HepG2 (cell line): ENCODE results near the gene SERBP1. TPM values are rescaled to one million over a fixed set of nuclear protein-coding genes. Genes with fewer than 3 reads are reported as not detected.

Experiments used
- ATM ChIP-seq: fragments of 450-650 bp; IDR thresholded peaks from 2 replicates; pipeline ENCODE4 v1.7.1; 2017; ENCODE audit warnings: mild to moderate bottlenecking, borderline replicate concordance
- DNMT1 ChIP-seq: sonication (generic); formaldehyde crosslinking; IDR thresholded peaks from 2 replicates; pipeline ENCODE4 v1.5.1; 2020; ENCODE audit warnings: mild to moderate bottlenecking, missing genetic modification reagents
- KAT8 ChIP-seq: IDR thresholded peaks from 2 replicates; pipeline ENCODE4 v1.6.1; 2016; ENCODE audit warnings: missing genetic modification reagents, missing compliant biosample characterization
- MATR3 ChIP-seq: sonication (generic); formaldehyde crosslinking; IDR thresholded peaks from 2 replicates; pipeline ENCODE4 v1.4.0; 2020; ENCODE audit warnings: missing genetic modification reagents
- MAZ ChIP-seq, 2 experiments: sonication (generic) in 1 of 2; formaldehyde crosslinking in 1 of 2; IDR thresholded peaks; 2 replicates each; pipeline versions ENCODE4 v1.5.0 to v1.6.1; 2012 to 2020; ENCODE audit warnings: low read depth in 2 of 2, mild to moderate bottlenecking in 2 of 2, borderline replicate concordance in 1 of 2, improper control_type of control experiment in 1 of 2, low read length in 1 of 2, missing genetic modification reagents in 1 of 2, moderate library complexity in 1 of 2
- MXI1 ChIP-seq: IDR thresholded peaks from 3 replicates; pipeline ENCODE4 v1.6.1; 2012; ENCODE audit warnings: low read depth, low read length, inconsistent platforms, borderline replicate concordance
- NRL ChIP-seq: sonication (generic); formaldehyde crosslinking; IDR thresholded peaks from 2 replicates; pipeline ENCODE4 v1.5.0; 2020; ENCODE audit warnings: missing genetic modification reagents, mild to moderate bottlenecking, moderate library complexity, borderline replicate concordance
- RFX5 ChIP-seq: IDR thresholded peaks from 2 replicates; pipeline ENCODE4 v1.6.1; 2011; ENCODE audit warnings: low read depth, low read length, improper control_type of control experiment
- RFXANK ChIP-seq: IDR thresholded peaks from 2 replicates; pipeline ENCODE4 v1.6.1; 2016
- SNAI1 ChIP-seq: sonication (generic); formaldehyde crosslinking; IDR thresholded peaks from 2 replicates; pipeline ENCODE4 v1.5.0; 2020; ENCODE audit warnings: mild to moderate bottlenecking, missing genetic modification reagents, borderline replicate concordance
- TCF7 ChIP-seq: sonication (generic); IDR thresholded peaks from 2 replicates; pipeline ENCODE4 v1.6.1; 2016; ENCODE audit warnings: antibody characterized with exemption, low read depth
- ZFP90 ChIP-seq: sonication (generic); formaldehyde crosslinking; IDR thresholded peaks from 2 replicates; pipeline ENCODE4 v1.8.0; 2022; ENCODE audit warnings: missing genetic modification reagents, mild to moderate bottlenecking, inconsistent platforms, borderline replicate concordance
- ZKSCAN1 ChIP-seq: fragments of 150-350 bp; IDR thresholded peaks from 2 replicates; pipeline ENCODE4 v1.6.1; 2014; ENCODE audit warnings: low read length
- ZMAT3 ChIP-seq: sonication (generic); formaldehyde crosslinking; conservative IDR thresholded peaks from 2 replicates; pipeline ENCODE4 v1.7.0; 2021; ENCODE audit warnings: missing genetic modification reagents
- ZNF367 ChIP-seq: sonication (generic); formaldehyde crosslinking; IDR thresholded peaks from 2 replicates; pipeline ENCODE4 v1.4.0; 2020; ENCODE audit warnings: missing genetic modification reagents, borderline replicate concordance
- ZNF546 ChIP-seq: sonication (generic); formaldehyde crosslinking; conservative IDR thresholded peaks from 2 replicates; pipeline ENCODE4 v1.8.1; 2023; ENCODE audit warnings: mild to moderate bottlenecking, missing genetic modification reagents
- ZNF547 ChIP-seq: sonication (generic); formaldehyde crosslinking; IDR thresholded peaks from 2 replicates; pipeline ENCODE4 v1.5.1; 2020; ENCODE audit warnings: mild to moderate bottlenecking, missing genetic modification reagents
- ZNF724P ChIP-seq: sonication (generic); formaldehyde crosslinking; IDR thresholded peaks from 2 replicates; pipeline ENCODE4 v1.8.0; 2022; ENCODE audit warnings: missing genetic modification reagents, borderline replicate concordance
- ZNF83 ChIP-seq: sonication (generic); formaldehyde crosslinking; IDR thresholded peaks from 2 replicates; pipeline ENCODE4 v1.4.0; 2020; ENCODE audit warnings: missing genetic modification reagents, mild to moderate bottlenecking, borderline replicate concordance
- polyA plus RNA-seq, 8 experiments: library from polyadenylated mRNA; depleted of rRNA in 3 of 8; stranded (reverse) in 7 of 8; unstranded in 1 of 8; fragments of >200 nt; fragmentation: Illumina TruSeq in 4 of 8; extraction: Trizol in 4 of 8; gene quantifications; 2 replicates each; pipeline versions ENCODE4 v1.2.1 to v1.2.3, GENCODE V29; 2011 to 2016; ENCODE audit warnings: low read depth in 4 of 8, missing spikeins in 1 of 8, mixed read lengths in 1 of 8; ENCODE audit not compliant: insufficient read depth in 1 of 8
- total RNA-seq, 5 experiments: library from RNA; depleted of rRNA; stranded (reverse); fragments of >200 nt; fragmentation: Illumina TruSeq; extraction: Trizol; gene quantifications; 2 replicates each; pipeline ENCODE4 v1.2.3, GENCODE V29; 2016; ENCODE audit warnings: low read depth in 1 of 5
- TF ChIP-seq, protein P1 (sequence below): sonication (generic); formaldehyde crosslinking; IDR thresholded peaks from 2 replicates; pipeline ENCODE4 v1.8.0; 2022; ENCODE audit warnings: missing genetic modification reagents, mild to moderate bottlenecking, borderline replicate concordance
- TF ChIP-seq, protein P2 (sequence below): sonication (generic); formaldehyde crosslinking; IDR thresholded peaks from 2 replicates; pipeline ENCODE4 v1.8.1; 2023; ENCODE audit warnings: mild to moderate bottlenecking, missing genetic modification reagents
- TF ChIP-seq, protein P3 (sequence below), 2 experiments: sonication (generic) in 1 of 2; formaldehyde crosslinking in 1 of 2; IDR thresholded peaks; 2 replicates each; pipeline versions ENCODE4 v1.4.0 to v1.6.1; 2018 to 2020; ENCODE audit warnings: missing genetic modification reagents in 2 of 2, borderline replicate concordance in 1 of 2, low read depth in 1 of 2, mild to moderate bottlenecking in 1 of 2, missing biosample characterization in 1 of 2
- TF ChIP-seq, protein P4 (sequence below): sonication (generic); formaldehyde crosslinking; IDR thresholded peaks from 2 replicates; pipeline ENCODE4 v1.5.1; 2020; ENCODE audit warnings: missing genetic modification reagents, mild to moderate bottlenecking, borderline replicate concordance

The SERBP1 gene
- total and polyA plus RNA-seq, 2 of the 13 experiments (the other 11 are each of a cell fraction or from before 2014, with no cell fraction given) = 175 to 281 TPM

DNA sequence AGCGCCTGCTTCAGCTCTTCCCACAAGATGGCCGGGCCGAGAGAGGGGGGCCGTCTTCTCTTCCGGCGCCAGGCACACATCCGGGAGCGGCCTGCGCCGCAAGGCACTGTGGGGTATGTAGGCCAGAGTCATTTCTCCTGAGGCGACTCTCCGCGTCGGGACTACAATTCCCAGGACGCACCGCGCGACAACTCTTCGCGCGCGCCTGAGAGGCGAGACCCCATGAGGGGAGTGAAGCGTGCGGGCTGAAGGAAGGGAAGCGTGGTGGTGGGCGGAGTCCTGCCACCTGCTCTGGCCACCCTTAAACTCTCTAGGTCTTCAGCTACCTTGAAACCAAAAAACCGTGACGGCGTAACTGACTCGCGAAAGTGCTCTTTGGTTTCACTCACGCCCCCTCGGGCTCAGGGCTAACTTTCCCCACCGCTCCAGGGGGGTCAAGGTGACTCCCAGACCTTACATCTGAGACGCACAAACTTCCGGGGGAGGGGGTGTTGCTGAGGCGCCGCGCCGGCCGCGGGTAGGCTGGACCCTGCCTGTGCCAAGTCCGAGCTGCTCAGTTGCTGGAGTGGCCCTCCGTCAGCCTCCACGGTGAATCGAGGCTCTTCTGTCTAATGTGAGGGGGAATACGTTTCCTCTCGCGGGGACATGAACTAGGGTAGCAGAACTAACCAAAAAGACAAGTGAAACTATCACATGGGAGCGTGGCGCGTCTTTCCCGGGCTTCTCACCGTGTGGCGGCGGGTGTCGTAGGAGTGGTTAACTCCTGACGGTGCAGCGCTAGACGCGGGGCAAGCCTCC lies at the start of gene SERBP1 (continued):
- TF ChIP-seq ZKSCAN1 = no peak
- TF ChIP-seq, protein P1, sequence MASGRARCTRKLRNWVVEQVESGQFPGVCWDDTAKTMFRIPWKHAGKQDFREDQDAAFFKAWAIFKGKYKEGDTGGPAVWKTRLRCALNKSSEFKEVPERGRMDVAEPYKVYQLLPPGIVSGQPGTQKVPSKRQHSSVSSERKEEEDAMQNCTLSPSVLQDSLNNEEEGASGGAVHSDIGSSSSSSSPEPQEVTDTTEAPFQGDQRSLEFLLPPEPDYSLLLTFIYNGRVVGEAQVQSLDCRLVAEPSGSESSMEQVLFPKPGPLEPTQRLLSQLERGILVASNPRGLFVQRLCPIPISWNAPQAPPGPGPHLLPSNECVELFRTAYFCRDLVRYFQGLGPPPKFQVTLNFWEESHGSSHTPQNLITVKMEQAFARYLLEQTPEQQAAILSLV (CRISPR knock-in tag) = peak; percentile 17; the same call in 1 of the 2 replicates
- no peak for TF ChIP-seq ATM
- 0 out of 2 replicates have a peak, but pooled peaks have one; percentile 8 for TF ChIP-seq ZMAT3 (CRISPR knock-in tag)
- TF ChIP-seq MAZ (IDR thresholded peaks at IDR 0.05; ENCODE audit: borderline replicate concordance, low read depth, low read length) = peak; percentile 25; the same call in 1 of the 2 replicates
- 0 out of 2 replicates have a peak, but pooled peaks have one; percentile 73 for TF ChIP-seq MAZ (CRISPR knock-in tag; IDR thresholded peaks at IDR 0.05; ENCODE audit: low read depth)
- no peak for TF ChIP-seq RFX5
- TF ChIP-seq, protein P2, sequence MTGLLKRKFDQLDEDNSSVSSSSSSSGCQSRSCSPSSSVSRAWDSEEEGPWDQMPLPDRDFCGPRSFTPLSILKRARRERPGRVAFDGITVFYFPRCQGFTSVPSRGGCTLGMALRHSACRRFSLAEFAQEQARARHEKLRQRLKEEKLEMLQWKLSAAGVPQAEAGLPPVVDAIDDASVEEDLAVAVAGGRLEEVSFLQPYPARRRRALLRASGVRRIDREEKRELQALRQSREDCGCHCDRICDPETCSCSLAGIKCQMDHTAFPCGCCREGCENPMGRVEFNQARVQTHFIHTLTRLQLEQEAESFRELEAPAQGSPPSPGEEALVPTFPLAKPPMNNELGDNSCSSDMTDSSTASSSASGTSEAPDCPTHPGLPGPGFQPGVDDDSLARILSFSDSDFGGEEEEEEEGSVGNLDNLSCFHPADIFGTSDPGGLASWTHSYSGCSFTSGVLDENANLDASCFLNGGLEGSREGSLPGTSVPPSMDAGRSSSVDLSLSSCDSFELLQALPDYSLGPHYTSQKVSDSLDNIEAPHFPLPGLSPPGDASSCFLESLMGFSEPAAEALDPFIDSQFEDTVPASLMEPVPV = peak; percentile 58; the same call in 1 of the 2 replicates
- TF ChIP-seq NRL (CRISPR knock-in tag) = no peak; the same call in 1 of the 2 replicates
- 0 out of 2 replicates have a peak, but pooled peaks have one; percentile 26 for TF ChIP-seq ZNF546 (CRISPR knock-in tag)
- TF ChIP-seq ZFP90 = no peak; the same call in 1 of the 2 replicates
- peak; percentile 20; the same call in 1 of the 2 replicates for TF ChIP-seq TCF7
- TF ChIP-seq ZNF367 (CRISPR knock-in tag) = peak; percentile 79; the same call in 1 of the 2 replicates
- peak; percentile 84 for TF ChIP-seq KAT8
- peak; percentile 61 for TF ChIP-seq SNAI1
- TF ChIP-seq, protein P3, sequence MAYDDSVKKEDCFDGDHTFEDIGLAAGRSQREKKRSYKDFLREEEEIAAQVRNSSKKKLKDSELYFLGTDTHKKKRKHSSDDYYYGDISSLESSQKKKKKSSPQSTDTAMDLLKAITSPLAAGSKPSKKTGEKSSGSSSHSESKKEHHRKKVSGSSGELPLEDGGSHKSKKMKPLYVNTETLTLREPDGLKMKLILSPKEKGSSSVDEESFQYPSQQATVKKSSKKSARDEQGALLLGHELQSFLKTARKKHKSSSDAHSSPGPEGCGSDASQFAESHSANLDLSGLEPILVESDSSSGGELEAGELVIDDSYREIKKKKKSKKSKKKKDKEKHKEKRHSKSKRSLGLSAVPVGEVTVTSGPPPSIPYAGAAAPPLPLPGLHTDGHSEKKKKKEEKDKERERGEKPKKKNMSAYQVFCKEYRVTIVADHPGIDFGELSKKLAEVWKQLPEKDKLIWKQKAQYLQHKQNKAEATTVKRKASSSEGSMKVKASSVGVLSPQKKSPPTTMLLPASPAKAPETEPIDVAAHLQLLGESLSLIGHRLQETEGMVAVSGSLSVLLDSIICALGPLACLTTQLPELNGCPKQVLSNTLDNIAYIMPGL (CRISPR knock-in tag; IDR thresholded peaks at IDR 0.05; ENCODE audit: borderline replicate concordance in 1 of 2, low read depth in 1 of 2) = peak; percentile 47 to 77; a peak in 3 of 4 replicates
- peak; percentile 56; the same call in 1 of the 2 replicates for TF ChIP-seq RFXANK (CRISPR knock-in tag)
- TF ChIP-seq ZNF724P (CRISPR knock-in tag) = 0 out of 2 replicates have a peak, but pooled peaks have one; percentile 34
- peak; percentile 92; the same call in 2 of the 3 replicates for TF ChIP-seq MXI1
- peak; percentile 30; the same call in 1 of the 2 replicates for TF ChIP-seq ZNF83 (CRISPR knock-in tag)
- TF ChIP-seq ZNF547 = peak; percentile 81
- TF ChIP-seq DNMT1 = peak; percentile 83; the same call in 1 of the 2 replicates
- no peak for TF ChIP-seq MATR3 (CRISPR knock-in tag)
- TF ChIP-seq, protein P4, sequence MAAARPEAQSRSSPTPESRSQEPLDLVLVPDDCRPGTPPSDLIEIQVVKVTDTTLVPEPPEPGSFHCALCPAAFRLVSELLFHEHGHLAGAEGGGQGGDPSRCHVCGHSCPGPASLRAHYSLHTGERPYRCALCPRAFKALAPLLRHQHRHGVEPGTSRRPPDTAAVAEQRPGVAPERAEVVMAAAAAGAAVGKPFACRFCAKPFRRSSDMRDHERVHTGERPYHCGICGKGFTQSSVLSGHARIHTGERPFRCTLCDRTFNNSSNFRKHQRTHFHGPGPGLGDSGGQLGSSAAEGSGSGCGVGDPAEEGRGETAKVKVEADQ = peak; percentile 90; the same call in 1 of the 2 replicates
